Testis (tissue), 2 donors: Measurements from ENCODE around the gene FBXO39.

Experiments
- CTCF ChIP-seq, 3 experiments: fragments of 450-650 bp in 2 of 3; fragments of 200-600 bp in 1 of 3; sonication (generic) in 1 of 3; IDR thresholded peaks; one replicate each; pipeline ENCODE4 v1.5.1; 2016 to 2019; ENCODE audit warnings: antibody characterized with exemption in 3 of 3, mild to moderate bottlenecking in 2 of 3, moderate library complexity in 1 of 3
- POLR2A ChIP-seq: fragments of 450-650 bp; IDR thresholded peaks from one replicate; pipeline ENCODE4 v1.6.1; 2017; ENCODE audit warnings: antibody characterized with exemption, mild to moderate bottlenecking, moderate library complexity

- TF ChIP-seq CTCF (IDR thresholded peaks at IDR 0.05) (no peak), POLR2A (no peak)
Observed at GRCh38 chr17:6780001-6780400, 4.0 kb downstream of the FBXO39 start.
